Omental fat pad (tissue), 4 donors: ENCODE measurements around the gene FBXO45. TPM values are rescaled to one million over a fixed set of nuclear protein-coding genes. Genes with fewer than 3 reads are reported as not detected.
"Not testable (repeated sequence)": the region's sequence is repeated elsewhere in the genome, so short reads cannot be mapped to it uniquely, and the experiment has no call there.

ENCODE experiments used
- ATAC-seq: fragments of 150-250 bp; one replicate; pipeline ENCODE4 v1.9.1; 2016; ENCODE audit warnings: mild to moderate bottlenecking, moderate library complexity; ENCODE audit not compliant: low FRiP score
- DNase-seq: peaks from one replicate; pipeline ENCODE4 v3.0.0-alpha.2; 2019; ENCODE audit warnings: low spot score
- CTCF ChIP-seq, 3 donors: fragments of 450-650 bp; IDR thresholded peaks; one replicate each; pipeline ENCODE4 v1.5.1; 2016 to 2017; ENCODE audit warnings: antibody characterized with exemption in 3 of 3, mild to moderate bottlenecking in 3 of 3, moderate library complexity in 2 of 3
- small RNA-seq: library from RNA; depleted of rRNA; stranded (forward); fragments of <200 nt; gene quantifications from one replicate; pipeline ENCODE3, GENCODE V24; 2016
- total RNA-seq, 4 donors: library from RNA; depleted of rRNA; stranded (reverse); fragments of >200 nt; gene quantifications; one replicate each; pipeline ENCODE4 v1.1.0, GENCODE V29; 2016

The FBXO45 gene
- total RNA-seq, 4 donors from 2014 or later = 7.0 to 11.3 (median 7.1) TPM

GRCh38 chr3:196634224-196634623, 65.8 kb downstream of the FBXO45 start:
- no peak for ATAC-seq
- no peak for DNase-seq
- no peak for TF ChIP-seq CTCF (IDR thresholded peaks at IDR 0.05)

- no peak for ATAC-seq
- no peak for DNase-seq
- TF ChIP-seq CTCF (IDR thresholded peaks at IDR 0.05) = no peak
Observed at GRCh38 chr3:196634829-196635228, 66.4 kb downstream of the FBXO45 start.

- DNase-seq (no peak), ATAC-seq (no peak)
Observed at GRCh38 chr3:196636369-196637349, 68.2 kb downstream of the FBXO45 start.

GRCh38 chr3:196637941-196638340, 69.5 kb downstream of the FBXO45 start:
- DNase-seq, ATAC-seq: not testable (repeated sequence)

More at GRCh38 chr3:196636369-196637349, 68.2 kb downstream of the FBXO45 start:
- TF ChIP-seq CTCF (IDR thresholded peaks at IDR 0.05) = no peak

Small RNAs within 50 kb of the gene (small RNA-seq; reads per million reads assigned to genes)
- not detected for gene RPS29P3

Other genes starting within 250 kb of the FBXO45 start
- 10 to 100 TPM in 1 of 4 donors, 1 to 10 TPM in 1, not detected in 2; 2.3 to 56.1 TPM for gene TM4SF19, start 230.3 kb upstream of the FBXO45 start, total RNA-seq
- 10 to 100 TPM; 11.2 to 22.7 (median 13.1) TPM for gene UBXN7, start 136.2 kb upstream of the FBXO45 start, total RNA-seq
- gene RNF168, start 64.9 kb upstream of the FBXO45 start, total RNA-seq = 10 to 100 TPM; 18.5 to 34.5 (median 20.2) TPM
- gene SMCO1, start 53.3 kb upstream of the FBXO45 start, total RNA-seq = not detected
- gene WDR53, start 106 bp upstream of the FBXO45 start, total RNA-seq = 1 to 10 TPM; 2.4 to 5.6 (median 3.5) TPM
- 10 to 100 TPM in 3 of 4 donors, 1 to 10 TPM in 1; 4.3 to 21.0 (median 19.4) TPM for gene NRROS, start 71.0 kb downstream of the FBXO45 start, total RNA-seq
- gene CEP19, start 143.6 kb downstream of the FBXO45 start, total RNA-seq = 1 to 10 TPM in 2 of 4 donors, under 1 TPM in 2; 0.94 to 2.5 (median 1.2) TPM
- gene PIGX, start 143.7 kb downstream of the FBXO45 start, total RNA-seq = 10 to 100 TPM; 13.0 to 19.4 (median 15.6) TPM
- 100 to 1,000 TPM in 1 of 4 donors, 10 to 100 TPM in 3; 50.3 to 108 (median 81.0) TPM for gene PAK2, start 171.2 kb downstream of the FBXO45 start, total RNA-seq